Effector CD8-positive, alpha-beta T cell (primary cell): ENCODE data around the gene C3orf33.

Source experiments
- DNase-seq: peaks from one replicate; lab custom pipeline; 2025; lab: John Stamatoyannopoulos, UW

The C3orf33 gene

GRCh38 chr3:155785662-155786295 is 20.3 kb downstream of the C3orf33 start:
- DNase-seq, result no peak

- DNase-seq, result no peak
These were observed 23.6 kb downstream of the C3orf33 start for GRCh38 chr3:155782390-155782953.

- DNase-seq, result no peak
These were observed 25.8 kb downstream of the C3orf33 start for GRCh38 chr3:155780291-155780690.

GRCh38 chr3:155778462-155778861 is 27.6 kb downstream of the C3orf33 start:
- DNase-seq, result no peak

GRCh38 chr3:155772801-155773200 is 33.3 kb downstream of the C3orf33 start:
- DNase-seq, result no peak

GRCh38 chr3:155771126-155771525 is 35.0 kb downstream of the C3orf33 start:
- DNase-seq, result no peak

GRCh38 chr3:155766206-155766605 is 39.9 kb downstream of the C3orf33 start:
- DNase-seq, result no peak

- DNase-seq, result no peak
These were observed 42.1 kb downstream of the C3orf33 start for GRCh38 chr3:155763870-155764463.

- no peak for DNase-seq
These were observed 45.4 kb downstream of the C3orf33 start for GRCh38 chr3:155760653-155761052.

- no peak for DNase-seq
These were observed 48.5 kb downstream of the C3orf33 start for GRCh38 chr3:155757577-155757976.

- DNase-seq, result no peak
These were observed 52.9 kb downstream of the C3orf33 start for GRCh38 chr3:155753038-155753639.

GRCh38 chr3:155748611-155749365 is 57.3 kb downstream of the C3orf33 start:
- DNase-seq, result no peak

GRCh38 chr3:155747946-155748290 is 58.2 kb downstream of the C3orf33 start:
- DNase-seq, result no peak

- no peak for DNase-seq
These were observed 58.7 kb downstream of the C3orf33 start for GRCh38 chr3:155747286-155747945.

GRCh38 chr3:155746703-155747102 is 59.4 kb downstream of the C3orf33 start:
- no peak for DNase-seq

- DNase-seq, result no peak
These were observed 60.1 kb downstream of the C3orf33 start for GRCh38 chr3:155745795-155746550.

GRCh38 chr3:155744626-155745324 is 61.3 kb downstream of the C3orf33 start, which contains the start of gene PLCH1:
Gene PLCH1 (minus strand): TSS chr3:155745071. CDS start chr3:155704224, 40,847 bp downstream.
- DNase-seq, result no peak

- peak; percentile 2 for DNase-seq
These were observed 62.0 kb downstream of the C3orf33 start for GRCh38 chr3:155744010-155744625.

- no peak for DNase-seq
These were observed 62.5 kb downstream of the C3orf33 start for GRCh38 chr3:155743606-155744005.
